ENCODE results near the gene WDR4.
"Not testable (repeated sequence)": the region's sequence is repeated elsewhere in the genome, so short reads cannot be mapped to it uniquely, and the experiment has no call there.

WDR4 gene

DNA sequence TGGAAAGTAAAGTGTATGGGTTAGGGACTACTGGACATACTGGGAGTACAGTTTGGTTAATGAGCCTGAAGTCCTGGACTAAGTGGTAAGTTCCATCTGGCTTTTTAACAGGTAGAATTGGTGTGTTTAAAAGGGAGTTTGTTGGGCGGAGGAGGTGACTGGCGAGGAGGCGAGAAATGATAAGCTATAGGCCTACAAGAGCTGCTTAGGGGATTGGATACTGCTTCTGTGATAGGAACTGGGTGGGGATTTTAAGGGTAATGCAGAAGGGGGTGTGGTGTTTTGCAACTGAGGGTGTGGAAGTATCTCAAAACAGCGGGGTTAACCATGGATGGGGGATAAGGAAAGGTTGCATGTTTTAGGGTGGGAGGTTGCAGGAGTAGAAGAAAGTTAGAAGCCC is 42.6 kb upstream of the WDR4 start:
- DNase-seq (ENCODE audit: low read depth): no peak
- TF ChIP-seq CTCF (IDR thresholded peaks at IDR 0.05; ENCODE audit: low read depth, low read length, missing control alignments): no peak

GRCh38 chr21:42918291-42918690 is 39.0 kb upstream of the WDR4 start:
- H3K4me3 ChIP-seq (ENCODE audit: low read depth, low read length): no peak overlapping the region
- DNase-seq (ENCODE audit: low read depth): no peak
- no peak for TF ChIP-seq CTCF (IDR thresholded peaks at IDR 0.05; ENCODE audit: low read depth, low read length, missing control alignments)

More for the DNA sequence above, 42.6 kb upstream of the WDR4 start:
- no peak overlapping the region for H3K4me3 ChIP-seq (ENCODE audit: low read depth, low read length)

DNA sequence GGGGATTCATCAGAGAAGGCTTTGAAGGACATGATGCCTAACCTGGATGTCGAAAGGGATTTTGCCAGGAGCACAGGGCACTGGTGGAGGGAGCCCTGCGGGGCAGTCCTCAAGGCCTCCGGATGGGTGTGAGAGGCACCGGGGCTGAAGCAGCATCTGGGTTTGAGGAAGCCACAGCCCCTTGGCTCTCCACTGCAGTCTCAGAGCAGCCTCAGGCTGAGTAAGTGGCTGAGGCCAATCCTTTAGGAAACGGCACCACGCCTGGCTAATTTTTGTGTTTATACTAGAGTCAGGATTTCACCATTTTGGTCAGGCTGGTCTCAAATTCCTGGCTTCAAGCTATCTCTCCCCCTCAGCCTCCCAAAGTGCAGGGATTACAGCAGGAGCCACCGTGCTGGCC is 34.1 kb upstream of the WDR4 start:
- H3K4me3 ChIP-seq (ENCODE audit: low read depth, low read length): no peak overlapping the region
- TF ChIP-seq CTCF (IDR thresholded peaks at IDR 0.05; ENCODE audit: low read depth, low read length, missing control alignments): no peak
- no peak for DNase-seq (ENCODE audit: low read depth)

DNA sequence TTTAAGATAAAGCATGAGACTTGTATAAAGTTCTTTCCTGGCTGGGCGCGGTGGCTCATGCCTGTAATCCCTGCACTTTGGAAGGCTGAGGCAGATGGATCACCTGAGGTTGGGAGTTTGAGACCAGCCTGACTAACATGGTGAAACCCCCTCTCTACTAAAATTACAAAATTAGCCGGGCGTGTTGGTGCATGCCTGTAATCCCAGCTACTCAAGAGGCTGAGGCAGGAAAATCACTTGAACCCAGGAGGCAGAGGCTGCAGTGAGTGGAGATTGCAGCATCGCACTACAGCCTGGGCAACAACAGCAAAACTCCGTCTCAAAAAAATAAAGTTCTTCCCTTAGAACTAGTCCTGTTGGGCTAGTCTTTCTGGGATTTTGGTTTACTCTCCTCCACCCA is 32.6 kb upstream of the WDR4 start:
- H3K4me3 ChIP-seq (ENCODE audit: low read depth, low read length); DNase-seq (ENCODE audit: low read depth): not testable (repeated sequence)

- not testable (repeated sequence) for H3K4me3 ChIP-seq (ENCODE audit: low read depth, low read length); DNase-seq (ENCODE audit: low read depth)
Observed at GRCh38 chr21:42908484-42908883, 29.1 kb upstream of the WDR4 start.

DNA sequence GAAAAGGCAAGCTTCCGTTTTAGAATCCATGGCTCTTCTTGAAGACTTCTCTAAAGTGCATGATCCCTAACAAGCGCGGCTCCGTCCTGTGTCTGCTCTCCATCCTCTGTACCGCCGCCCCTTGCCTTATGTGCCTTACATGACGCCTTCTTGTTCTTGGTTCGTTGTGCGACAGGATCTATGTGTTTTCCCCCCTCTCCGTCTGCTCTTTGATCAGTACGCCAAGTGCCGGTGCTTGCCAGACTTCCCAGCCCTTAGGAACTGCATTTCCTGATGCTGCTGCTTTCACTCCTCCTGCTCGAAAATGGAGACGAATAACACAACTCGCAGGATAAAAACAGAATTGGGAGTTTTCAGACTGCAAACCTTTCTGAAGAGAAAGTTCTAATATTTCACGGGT is 26.9 kb upstream of the WDR4 start:
- DNase-seq (ENCODE audit: low read depth): no peak
- H3K4me3 ChIP-seq (ENCODE audit: low read depth, low read length): no peak overlapping the region
- no peak for TF ChIP-seq CTCF (IDR thresholded peaks at IDR 0.05; ENCODE audit: low read depth, low read length, missing control alignments)

DNA sequence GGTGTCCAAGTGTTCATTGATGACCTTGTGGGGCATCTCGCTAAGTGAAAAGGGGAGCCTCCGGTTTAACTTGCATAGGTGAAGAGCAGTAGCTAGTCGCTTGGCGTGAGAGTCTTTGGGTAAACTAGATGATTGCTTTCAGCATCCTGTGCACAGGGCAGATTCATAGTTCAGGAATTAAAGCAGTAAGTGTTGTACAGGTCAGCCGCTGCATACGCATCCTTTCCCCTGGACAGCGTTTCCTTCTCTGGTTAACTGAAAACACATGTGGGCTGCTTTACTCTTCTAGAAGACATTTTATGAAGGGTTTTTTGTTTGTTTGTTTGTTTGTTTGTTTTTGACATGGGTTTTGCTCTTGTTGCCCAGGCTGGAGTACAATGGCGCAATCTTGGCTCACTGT is 25.9 kb upstream of the WDR4 start:
- TF ChIP-seq CTCF (IDR thresholded peaks at IDR 0.05; ENCODE audit: low read depth, low read length, missing control alignments): no peak
- DNase-seq (ENCODE audit: low read depth): no peak
- no peak overlapping the region for H3K4me3 ChIP-seq (ENCODE audit: low read depth, low read length)

GRCh38 chr21:42903817-42904216 is 24.5 kb upstream of the WDR4 start:
- no peak for TF ChIP-seq CTCF (IDR thresholded peaks at IDR 0.05; ENCODE audit: low read depth, low read length, missing control alignments)
- no peak for DNase-seq (ENCODE audit: low read depth)
- no peak overlapping the region for H3K4me3 ChIP-seq (ENCODE audit: low read depth, low read length)

All from GM12864 (cell line).